ENCODE data around the gene INSIG2. TPM values are rescaled to one million over a fixed set of nuclear protein-coding genes. Genes with fewer than 3 reads are reported as not detected.

The INSIG2 gene
- total and polyA plus RNA-seq, 2 of the 4 experiments (the other 2 are of a cell fraction) = 9.1 to 11.7 TPM

DNA sequence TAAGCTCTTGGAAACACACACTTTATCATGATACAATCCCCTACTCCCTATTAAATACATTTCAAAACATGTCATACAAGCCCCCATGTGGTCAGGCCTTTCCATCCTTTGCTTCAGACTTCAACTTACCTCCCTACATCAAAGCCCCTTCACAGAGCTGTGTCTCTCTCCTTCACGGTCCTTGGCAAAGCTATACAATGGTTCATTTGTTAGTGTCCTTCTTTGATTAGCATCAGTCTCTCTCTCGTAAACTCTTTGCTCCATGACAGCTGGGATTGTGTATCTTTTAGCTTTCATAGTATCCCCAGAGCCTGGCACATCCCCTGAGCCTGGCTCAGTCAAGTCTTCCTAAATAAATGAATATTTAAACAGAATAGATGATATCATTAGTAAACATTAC is 25.6 kb upstream of the INSIG2 start:
- no peak overlapping the region for H3K23ac ChIP-seq (ENCODE audit: low read depth, low read length)
- no peaks in the 10 kb centered on the region for H3K79me1 ChIP-seq (ENCODE audit: low read depth in 1 of 2, low read length in 2 of 2)
- H3K56ac ChIP-seq (ENCODE audit: extremely low read depth, insufficient read depth, low read length) = no peak overlapping the region
- intact Hi-C loops (cut with micrococcal nuclease) (no loop called here), in situ Hi-C loops (cut with MboI; ENCODE audit: low sequenced_read_pairs) (no loop called here), dilution Hi-C loops (cut with HindIII; ENCODE audit: low sequenced_read_pairs, unreplicated experiment) (no loop called here)
- no peak overlapping the region for H3K18ac ChIP-seq (ENCODE audit: low read depth, low read length)
- CTCF ChIA-PET = interaction anchor here (0.7 to 1.4 kb wide), 3 partner anchors 10 to 30 kb away, joined by 3 to 5 read pairs (median 3); no protein-coding TSS in a partner anchor
- no peak overlapping the region for H3K4me2 ChIP-seq (ENCODE audit: low read depth, low read length)
- H4K20me1 ChIP-seq (ENCODE audit: insufficient read depth, low read length) = no peaks in the 10 kb centered on the region
- no peak overlapping the region for H2BK20ac ChIP-seq (ENCODE audit: low read depth, low read length)
- no peak overlapping the region for H3K27ac ChIP-seq (ENCODE audit: insufficient read depth, low read length)
- H2BK5ac ChIP-seq (ENCODE audit: low read depth, low read length, poor library complexity, severe bottlenecking) = no peak overlapping the region
- no peaks in the 10 kb centered on the region for H3K9me1 ChIP-seq (ENCODE audit: insufficient read depth, low read length)
- no peak overlapping the region for H2BK120ac ChIP-seq (ENCODE audit: low read depth, low read length)
- peaks cover 26% of the 10 kb centered on the region for H3K27me3 ChIP-seq (ENCODE audit: control insufficient read depth, insufficient read depth, low read length)
- H2AK9ac ChIP-seq (replicated peaks; ENCODE audit: low read depth, low read length, poor library complexity) = no peak overlapping the region
- H2AK5ac ChIP-seq (ENCODE audit: low read depth, low read length) = no peak overlapping the region
- no peak for ATAC-seq (ENCODE audit: low read depth)
- no peak for DNase-seq
- no peaks in the 10 kb centered on the region for H3K9me3 ChIP-seq (ENCODE audit: control insufficient read depth, insufficient read depth, low read length)
- H3K9ac ChIP-seq (ENCODE audit: low read depth, low read length) = no peak overlapping the region
- no peak overlapping the region for H3K4me3 ChIP-seq (ENCODE audit: insufficient read depth, low read depth, low read length)
- no peak overlapping the region for H2BK15ac ChIP-seq (ENCODE audit: low read depth, low read length)
- no peak overlapping the region for H2AFZ ChIP-seq (replicated peaks; ENCODE audit: low read length, poor library complexity)
- no peak overlapping the region for H4K5ac ChIP-seq (ENCODE audit: low read depth, low read length)
- WGBS, 2 experiments (ENCODE audit: extremely low coverage in 2 of 2, insufficient read length in 1 of 2) = 8% methylated on average over 2 of the region's 2 CpGs; no CpG with 5 or more reads in 1 of the 2 experiments
- no peak overlapping the region for H3K4ac ChIP-seq (ENCODE audit: low read depth, low read length)
- no peaks in the 10 kb centered on the region for H3K36me3 ChIP-seq (ENCODE audit: control insufficient read depth, insufficient read depth, low read length)
- H3K4me1 ChIP-seq (ENCODE audit: control insufficient read depth, insufficient read depth, low read length) = peaks cover 1% of the 10 kb centered on the region; the same call in 1 of the 2 replicates
- POLR2A ChIA-PET (ENCODE audit: unreplicated experiment) = no interaction called here
- TF ChIP-seq BHLHE40 (IDR thresholded peaks at IDR 0.05; ENCODE audit: low read depth, low read length) (no peak), FOS (IDR thresholded peaks at IDR 0.05; ENCODE audit: low read depth, low read length) (no peak), POLR2A (IDR thresholded peaks at IDR 0.05; ENCODE audit: low read depth, low read length) (no peak), CEBPB (IDR thresholded peaks at IDR 0.05; ENCODE audit: low read depth, low read length) (no peak), SMC3 (IDR thresholded peaks at IDR 0.05; ENCODE audit: low read depth, low read length) (no peak)
- TF ChIP-seq, protein P1, sequence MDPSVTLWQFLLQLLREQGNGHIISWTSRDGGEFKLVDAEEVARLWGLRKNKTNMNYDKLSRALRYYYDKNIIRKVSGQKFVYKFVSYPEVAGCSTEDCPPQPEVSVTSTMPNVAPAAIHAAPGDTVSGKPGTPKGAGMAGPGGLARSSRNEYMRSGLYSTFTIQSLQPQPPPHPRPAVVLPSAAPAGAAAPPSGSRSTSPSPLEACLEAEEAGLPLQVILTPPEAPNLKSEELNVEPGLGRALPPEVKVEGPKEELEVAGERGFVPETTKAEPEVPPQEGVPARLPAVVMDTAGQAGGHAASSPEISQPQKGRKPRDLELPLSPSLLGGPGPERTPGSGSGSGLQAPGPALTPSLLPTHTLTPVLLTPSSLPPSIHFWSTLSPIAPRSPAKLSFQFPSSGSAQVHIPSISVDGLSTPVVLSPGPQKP (IDR thresholded peaks at IDR 0.05; ENCODE audit: borderline replicate concordance, low read depth, low read length) = no peak
- H4K8ac ChIP-seq (ENCODE audit: low read depth in 2 of 2, low read length in 2 of 2) = no peak overlapping the region
- H3K14ac ChIP-seq (replicated peaks; ENCODE audit: low read depth, low read length) = no peak overlapping the region
- no TSS peak for BruUV-seq (replicated peaks)
- H4K91ac ChIP-seq (ENCODE audit: insufficient read depth, low read depth, low read length) = no peak overlapping the region
